Activated B cell treated with CpG ODN at 0.5 μM for 24 hours (primary cell): ENCODE data around the gene C5AR1. TPM values are rescaled to one million over a fixed set of nuclear protein-coding genes. Genes with fewer than 3 reads are reported as not detected.
A peak's percentile ranks its signal among the peaks of the same experiment; 100 is the strongest.
"Not testable (repeated sequence)": the region's sequence is repeated elsewhere in the genome, so short reads cannot be mapped to it uniquely, and the experiment has no call there.

Experiments used
- ATAC-seq: fragments of 200-7000 bp; cut with Tn5 transposase; one replicate; pipeline ENCODE4 v1.10.0; 2021; ENCODE audit warnings: low read depth, mild to moderate bottlenecking, moderate library complexity
- CTCF ChIA-PET: fragments of 350-600 bp; sonication (Branson Sonifier 250); formaldehyde crosslinking; loops from one replicate; lab custom pipeline; 2021; ENCODE audit warnings: antibody characterized with exemption; lab: Charles Lee
- POLR2A ChIA-PET: fragments of 350-600 bp; sonication (Branson Sonifier 250); formaldehyde crosslinking; loops from one replicate; lab custom pipeline; 2021; ENCODE audit warnings: antibody characterized with exemption; lab: Charles Lee
- DNase-seq: peaks from one replicate; pipeline ENCODE4 v3.0.0; 2022
- H3K27ac Mint-ChIP-seq: one replicate; pipeline ENCODE4 v1.8.0; 2020; ENCODE audit warnings: mixed read lengths
- H3K27me3 Mint-ChIP-seq: one replicate; pipeline ENCODE4 v1.8.0; 2021; ENCODE audit warnings: mixed read lengths
- H3K36me3 Mint-ChIP-seq: one replicate; pipeline ENCODE4 v1.8.0; 2021; ENCODE audit warnings: low read depth, mixed read lengths
- H3K4me1 Mint-ChIP-seq: one replicate; pipeline ENCODE4 v1.8.0; 2021; ENCODE audit warnings: mixed read lengths
- H3K4me3 Mint-ChIP-seq: one replicate; pipeline ENCODE4 v1.8.0; 2020; ENCODE audit warnings: mild to moderate bottlenecking, mixed read lengths
- H3K9me3 Mint-ChIP-seq: one replicate; pipeline ENCODE4 v1.8.0; 2020; ENCODE audit warnings: mixed read lengths
- intact Hi-C: fragments of 100-400 bp; cut with micrococcal nuclease; formaldehyde crosslinking; loops from one replicate; pipeline ENCODE4 v1.15.1; 2024
- total RNA-seq: library from RNA; stranded (reverse); gene quantifications from 2 replicates; pipeline ENCODE4 v1.2.3, GENCODE V29; 2022
- TF ChIP-seq, protein P1 (sequence below): fragments of 200-600 bp; IDR thresholded peaks from one replicate; pipeline ENCODE4 v1.8.0; 2022; ENCODE audit warnings: antibody characterized with exemption, mild to moderate bottlenecking

C5AR1 gene
- total RNA-seq, 1 donor from 2014 or later = 2.2 TPM

DNA sequence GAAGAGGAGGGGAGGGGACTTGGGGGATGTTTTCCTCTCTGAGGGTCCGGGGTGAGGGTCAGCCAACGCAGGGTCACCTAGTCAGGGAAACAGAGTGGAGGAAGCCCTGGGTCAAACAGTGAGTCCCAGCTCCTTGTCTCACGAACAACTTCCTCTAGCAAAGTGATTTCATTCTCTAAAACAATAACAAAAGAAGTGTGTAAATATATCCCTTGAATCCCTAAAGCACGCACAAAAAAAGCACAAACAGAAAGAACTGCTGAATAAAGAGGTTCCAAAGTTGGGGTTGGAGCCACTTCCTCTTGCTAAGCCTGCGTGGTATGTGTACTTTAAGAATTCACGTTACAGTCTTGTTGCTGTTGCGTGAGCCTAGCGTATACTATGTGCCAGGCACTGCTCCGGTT is 20.8 kb downstream of the C5AR1 start:
- TF ChIP-seq, protein P1, sequence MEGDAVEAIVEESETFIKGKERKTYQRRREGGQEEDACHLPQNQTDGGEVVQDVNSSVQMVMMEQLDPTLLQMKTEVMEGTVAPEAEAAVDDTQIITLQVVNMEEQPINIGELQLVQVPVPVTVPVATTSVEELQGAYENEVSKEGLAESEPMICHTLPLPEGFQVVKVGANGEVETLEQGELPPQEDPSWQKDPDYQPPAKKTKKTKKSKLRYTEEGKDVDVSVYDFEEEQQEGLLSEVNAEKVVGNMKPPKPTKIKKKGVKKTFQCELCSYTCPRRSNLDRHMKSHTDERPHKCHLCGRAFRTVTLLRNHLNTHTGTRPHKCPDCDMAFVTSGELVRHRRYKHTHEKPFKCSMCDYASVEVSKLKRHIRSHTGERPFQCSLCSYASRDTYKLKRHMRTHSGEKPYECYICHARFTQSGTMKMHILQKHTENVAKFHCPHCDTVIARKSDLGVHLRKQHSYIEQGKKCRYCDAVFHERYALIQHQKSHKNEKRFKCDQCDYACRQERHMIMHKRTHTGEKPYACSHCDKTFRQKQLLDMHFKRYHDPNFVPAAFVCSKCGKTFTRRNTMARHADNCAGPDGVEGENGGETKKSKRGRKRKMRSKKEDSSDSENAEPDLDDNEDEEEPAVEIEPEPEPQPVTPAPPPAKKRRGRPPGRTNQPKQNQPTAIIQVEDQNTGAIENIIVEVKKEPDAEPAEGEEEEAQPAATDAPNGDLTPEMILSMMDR = no peak
- Mint-ChIP-seq H3K4me1 (no peaks in the 10 kb centered on the region), H3K27ac (no peak overlapping the region), H3K4me3 (no peak overlapping the region), H3K36me3 (no peaks in the 10 kb centered on the region), H3K27me3 (peaks cover 4% of the 10 kb centered on the region), H3K9me3 (no peaks in the 10 kb centered on the region)
- ChIA-PET CTCF (no interaction called here), POLR2A (interaction anchor here (0.6 kb wide), 1 partner anchor 559 kb away, joined by 4 read pairs; no protein-coding TSS in a partner anchor)
- DNase-seq = no peak
- ATAC-seq = no peak
- intact Hi-C loops = no loop called here

DNA sequence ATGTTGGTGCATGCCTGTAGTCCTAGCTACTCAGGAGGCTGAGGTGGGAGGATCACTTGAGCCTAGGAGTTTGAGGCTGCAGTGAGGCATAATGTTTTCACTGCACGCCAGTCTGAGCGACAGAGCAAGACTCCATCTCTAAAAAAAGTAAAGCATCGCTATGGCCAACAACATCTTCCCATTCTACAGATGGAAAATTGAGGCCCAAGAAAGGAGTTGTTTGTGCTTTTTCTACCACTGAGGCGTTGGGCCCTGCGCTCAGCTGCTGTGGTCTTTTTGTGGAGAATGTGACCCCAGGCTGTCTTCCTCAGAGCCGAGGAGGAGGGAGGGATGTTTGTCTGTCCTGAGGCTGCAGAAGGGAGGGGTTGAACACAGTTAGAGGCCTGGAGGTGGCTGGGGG is 21.8 kb downstream of the C5AR1 start:
- TF ChIP-seq, protein P1 = no peak
- H3K9me3 Mint-ChIP-seq = no peaks in the 10 kb centered on the region
- peaks cover 4% of the 10 kb centered on the region for H3K4me1 Mint-ChIP-seq
- no peaks in the 10 kb centered on the region for H3K36me3 Mint-ChIP-seq
- ATAC-seq = no peak
- H3K27me3 Mint-ChIP-seq = peaks cover 4% of the 10 kb centered on the region
- ChIA-PET CTCF (no interaction called here), POLR2A (no interaction called here)
- no peak overlapping the region for H3K4me3 Mint-ChIP-seq
- no peak overlapping the region for H3K27ac Mint-ChIP-seq
- intact Hi-C loops = no loop called here
- DNase-seq = no peak

DNA sequence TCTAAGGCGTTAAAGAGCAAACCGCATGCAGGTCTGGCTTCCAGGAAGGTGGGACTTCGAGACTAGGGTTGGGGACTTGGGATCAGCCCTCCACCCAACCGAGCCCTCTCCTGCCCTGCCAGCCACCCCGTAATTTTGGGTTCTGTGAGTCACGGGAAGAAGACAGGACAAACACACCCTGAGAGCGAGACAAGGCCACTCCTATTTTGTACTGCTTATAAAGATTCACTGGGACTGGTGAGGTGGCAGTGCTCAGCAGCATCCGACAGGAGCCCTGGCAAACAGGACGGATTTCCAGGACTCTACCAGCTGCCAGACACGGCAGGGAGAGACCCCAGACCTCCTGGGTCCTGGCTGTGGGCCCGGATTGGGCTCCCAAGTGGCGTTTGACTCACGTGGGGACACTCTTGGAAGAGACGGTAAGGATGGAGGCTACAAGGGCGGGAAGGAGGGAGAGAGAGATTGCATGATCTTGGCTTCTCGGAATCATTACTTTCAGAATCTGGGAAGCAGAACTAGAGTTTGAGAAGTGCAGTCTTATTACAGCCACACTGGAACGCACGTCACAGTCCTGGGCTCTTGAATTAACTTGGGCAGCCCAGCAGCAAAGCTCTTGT is 22.4 kb downstream of the C5AR1 start, which contains the start of gene C5AR2:
TSS of gene C5AR2 (plus strand) at position 245 of the 617 bp plus-strand sequence. CDS start 8,625 bp downstream, outside the sequence.
- Mint-ChIP-seq H3K27ac (no peak within 1 kb of the TSS), H3K4me1 (peaks cover 7% of the 10 kb centered on the region), H3K36me3 (no peaks in the 10 kb centered on the region), H3K27me3 (peaks cover 4% of the 10 kb centered on the region), H3K9me3 (no peaks in the 10 kb centered on the region), H3K4me3 (no peak within 1 kb of the TSS)
- TF ChIP-seq, protein P1 = no peak
- intact Hi-C loops = no loop called here
- POLR2A ChIA-PET = no interaction called here
- CTCF ChIA-PET = interaction anchor here (1.4 kb wide), 1 partner anchor 59 kb away, joined by 3 read pairs; no protein-coding TSS in a partner anchor
- DNase-seq = no peak
- ATAC-seq = no peak

DNA sequence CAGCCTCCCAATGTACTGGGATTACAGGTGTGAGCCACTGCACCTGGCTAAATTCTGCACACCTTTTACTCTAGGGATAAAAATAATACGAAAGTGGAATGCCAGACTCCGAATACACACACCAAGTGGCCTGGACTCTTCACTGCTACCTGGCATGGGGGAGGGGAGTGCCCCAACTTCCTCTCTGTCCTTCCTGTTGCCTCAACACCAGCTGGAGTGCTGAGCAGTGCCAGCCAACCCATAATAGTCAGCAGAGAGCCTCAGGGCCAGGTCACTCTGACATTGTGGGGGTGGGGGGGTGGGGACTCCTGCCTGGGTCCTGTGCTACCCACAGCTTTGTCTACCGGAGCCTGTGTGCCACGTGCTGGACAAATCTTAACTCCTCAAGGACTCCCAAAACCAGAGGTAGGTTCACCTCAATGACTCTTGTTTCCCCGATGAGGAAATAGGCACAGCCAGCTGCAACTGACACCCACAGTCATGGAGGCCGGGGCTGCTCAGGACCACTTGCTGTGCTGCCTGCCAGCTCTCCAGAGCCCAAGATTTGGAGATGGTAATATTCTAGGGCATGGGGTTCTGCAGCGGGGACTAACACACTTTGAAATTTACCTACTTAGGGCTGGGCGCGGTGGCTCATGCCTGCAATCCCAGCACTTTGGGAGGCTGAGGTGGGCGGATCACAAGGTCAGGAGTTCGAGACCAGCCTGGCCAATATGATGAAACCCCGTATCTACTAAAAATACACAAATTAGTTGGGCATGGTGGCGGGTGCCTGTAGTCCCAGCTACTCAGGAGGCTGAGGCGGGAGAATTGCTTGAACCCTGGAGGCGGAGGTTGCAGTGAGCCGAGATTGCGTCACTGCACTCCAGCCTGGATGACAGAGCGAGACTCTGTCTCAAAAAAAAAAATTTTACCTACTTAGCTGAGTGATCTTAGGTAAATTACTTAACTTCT is 27.4 kb downstream of the C5AR1 start:
- ChIA-PET POLR2A (interaction anchor here (1.2 kb wide), 1 partner anchor 273 kb away, joined by 3 read pairs; no protein-coding TSS in a partner anchor), CTCF (interaction anchor here (2.6 kb wide), 1 partner anchor 12 kb away, joined by 10 read pairs; the partner anchor contains the start of gene DHX34)
- intact Hi-C loops, H3K4me1 Mint-ChIP-seq, DNase-seq, H3K27me3 Mint-ChIP-seq, H3K4me3 Mint-ChIP-seq, H3K9me3 Mint-ChIP-seq, H3K36me3 Mint-ChIP-seq, H3K27ac Mint-ChIP-seq: not testable (repeated sequence)
- ATAC-seq = peak; percentile 54

DNA sequence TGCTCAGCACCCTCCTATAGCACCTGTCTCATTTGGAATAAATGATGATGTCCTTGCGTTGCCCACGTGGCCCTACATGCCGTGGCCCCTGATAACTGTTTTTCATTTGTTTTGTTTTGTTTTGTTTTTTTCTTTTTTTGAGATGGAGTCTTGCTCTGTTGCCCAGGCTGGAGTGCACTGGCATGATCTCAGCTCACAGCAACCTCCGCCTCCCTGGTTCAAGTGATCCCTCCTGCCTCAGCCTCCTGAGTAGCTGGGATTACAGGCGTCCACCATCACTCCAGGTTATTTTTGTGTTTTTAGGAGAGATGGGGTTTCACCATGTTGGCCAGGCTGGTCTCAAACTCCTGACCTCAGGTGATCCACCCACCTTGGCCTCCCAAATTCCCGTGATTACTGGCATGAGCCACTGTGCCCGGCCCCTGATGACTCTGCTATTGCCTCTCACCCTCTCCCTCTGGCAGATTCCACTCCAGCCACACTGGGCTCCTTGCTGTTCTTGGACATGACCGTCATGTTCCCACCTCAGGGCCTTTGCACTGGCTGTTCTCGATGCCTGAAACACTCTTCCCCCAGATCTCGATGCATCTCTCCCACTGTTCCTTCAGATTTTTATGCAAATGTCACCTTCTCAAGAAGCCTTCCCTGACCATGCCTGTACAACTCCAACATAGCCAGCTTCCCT is 29.7 kb downstream of the C5AR1 start:
- POLR2A ChIA-PET = interaction anchor here (0.6 to 0.7 kb wide), 2 partner anchors 22 to 201 kb away, joined by 3 to 5 read pairs; no protein-coding TSS in a partner anchor
- Mint-ChIP-seq H3K27ac (no peak overlapping the region), H3K4me3 (no peak overlapping the region), H3K9me3 (no peaks in the 10 kb centered on the region), H3K4me1 (peaks cover 7% of the 10 kb centered on the region), H3K36me3 (no peaks in the 10 kb centered on the region), H3K27me3 (peaks cover 6% of the 10 kb centered on the region)
- DNase-seq (no peak), ATAC-seq (no peak)
- TF ChIP-seq, protein P1 = no peak
- CTCF ChIA-PET = no interaction called here
- intact Hi-C loops = no loop called here
